Measurements from ENCODE around the gene AGMO. TPM values are rescaled to one million over a fixed set of nuclear protein-coding genes. Genes with fewer than 3 reads are reported as not detected.

AGMO gene
- total and polyA plus RNA-seq, 2 donors from 2014 or later = 1.4 to 4.5 TPM

DNA sequence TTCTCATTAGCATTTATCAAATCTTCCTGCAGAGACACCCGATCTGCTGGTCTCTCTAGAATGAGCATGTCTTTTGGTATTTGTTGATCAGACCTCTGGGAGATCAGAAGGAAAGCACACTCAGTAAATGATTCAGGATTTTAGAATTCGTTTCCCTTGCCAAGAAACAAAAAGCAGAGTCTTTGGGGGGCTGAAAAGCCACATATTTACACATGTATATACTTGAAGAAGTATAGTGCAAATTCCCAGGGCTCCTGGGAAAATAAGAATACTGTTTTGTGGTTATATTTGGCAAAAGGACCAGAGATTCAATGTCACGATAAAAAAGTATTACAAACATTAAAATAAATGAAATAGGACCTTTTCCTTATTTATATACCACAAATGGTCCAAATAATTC lies 100.2 kb downstream of the AGMO start:
- Histone ChIP-seq H3K27ac (ENCODE audit: low read depth in 2 of 2, low read length in 2 of 2) (no peak overlapping the region), H3K9ac (ENCODE audit: low read length in 3 of 3) (no peak overlapping the region), H3K4me1 (ENCODE audit: control insufficient read depth in 2 of 3, insufficient read depth in 2 of 3, low read depth in 1 of 3, low read length in 3 of 3) (no peaks in the 10 kb centered on the region), H3K4me3 (ENCODE audit: low read length in 3 of 3) (no peak overlapping the region), H3K36me3 (ENCODE audit: control insufficient read depth in 2 of 3, insufficient read depth in 3 of 3, low read length in 3 of 3) (no peaks in the 10 kb centered on the region), H3K9me3 (ENCODE audit: control insufficient read depth in 2 of 3, insufficient read depth in 1 of 3, low read length in 3 of 3) (no peaks in the 10 kb centered on the region), H3K27me3 (ENCODE audit: control insufficient read depth, insufficient read depth, low read length) (no peaks in the 10 kb centered on the region)
- DNase-seq (no peak), FAIRE-seq (no peak)
- TF ChIP-seq, protein P1, sequence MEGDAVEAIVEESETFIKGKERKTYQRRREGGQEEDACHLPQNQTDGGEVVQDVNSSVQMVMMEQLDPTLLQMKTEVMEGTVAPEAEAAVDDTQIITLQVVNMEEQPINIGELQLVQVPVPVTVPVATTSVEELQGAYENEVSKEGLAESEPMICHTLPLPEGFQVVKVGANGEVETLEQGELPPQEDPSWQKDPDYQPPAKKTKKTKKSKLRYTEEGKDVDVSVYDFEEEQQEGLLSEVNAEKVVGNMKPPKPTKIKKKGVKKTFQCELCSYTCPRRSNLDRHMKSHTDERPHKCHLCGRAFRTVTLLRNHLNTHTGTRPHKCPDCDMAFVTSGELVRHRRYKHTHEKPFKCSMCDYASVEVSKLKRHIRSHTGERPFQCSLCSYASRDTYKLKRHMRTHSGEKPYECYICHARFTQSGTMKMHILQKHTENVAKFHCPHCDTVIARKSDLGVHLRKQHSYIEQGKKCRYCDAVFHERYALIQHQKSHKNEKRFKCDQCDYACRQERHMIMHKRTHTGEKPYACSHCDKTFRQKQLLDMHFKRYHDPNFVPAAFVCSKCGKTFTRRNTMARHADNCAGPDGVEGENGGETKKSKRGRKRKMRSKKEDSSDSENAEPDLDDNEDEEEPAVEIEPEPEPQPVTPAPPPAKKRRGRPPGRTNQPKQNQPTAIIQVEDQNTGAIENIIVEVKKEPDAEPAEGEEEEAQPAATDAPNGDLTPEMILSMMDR (IDR thresholded peaks at IDR 0.05; ENCODE audit: borderline replicate concordance, extremely low read depth, insufficient read depth) = no peak
- intact Hi-C loops (cut with DNase I) = no loop called here

DNA sequence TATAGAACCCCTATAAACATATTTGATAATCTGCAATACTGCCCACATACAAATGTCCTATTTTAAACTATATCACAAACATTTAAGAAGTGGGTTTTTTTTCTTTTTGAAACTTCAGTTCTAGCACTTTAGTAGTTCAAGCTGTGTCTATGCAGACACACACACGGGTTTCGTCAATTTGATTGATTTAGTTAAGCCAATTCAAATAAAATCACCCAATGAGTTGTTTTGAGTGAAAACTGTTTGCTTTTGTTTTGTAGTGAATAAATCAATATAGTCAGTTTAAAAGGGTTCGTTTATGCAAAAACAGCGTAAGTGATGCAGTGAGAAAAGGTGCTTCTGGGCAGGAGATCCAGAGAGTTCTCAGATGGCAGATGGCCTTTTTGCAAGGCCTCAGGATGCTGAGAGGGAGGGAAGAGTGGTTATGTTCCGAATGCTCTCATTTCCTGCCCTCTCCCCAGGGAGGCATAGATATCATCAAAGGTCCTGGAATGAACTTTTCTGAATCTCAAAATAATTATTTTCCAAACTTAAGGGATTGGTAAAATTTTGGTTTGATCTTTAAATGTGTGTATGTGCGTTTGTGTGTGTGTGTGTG lies 102.7 kb downstream of the AGMO start:
- Histone ChIP-seq H3K36me3 (ENCODE audit: control insufficient read depth in 2 of 3, insufficient read depth in 3 of 3, low read length in 3 of 3) (no peaks in the 10 kb centered on the region), H3K9ac (ENCODE audit: low read length in 3 of 3) (no peak overlapping the region), H3K4me1 (ENCODE audit: control insufficient read depth in 2 of 3, insufficient read depth in 2 of 3, low read depth in 1 of 3, low read length in 3 of 3) (no peaks in the 10 kb centered on the region), H3K9me3 (ENCODE audit: control insufficient read depth in 2 of 3, insufficient read depth in 1 of 3, low read length in 3 of 3) (no peaks in the 10 kb centered on the region), H3K27ac (ENCODE audit: low read depth in 2 of 2, low read length in 2 of 2) (no peak overlapping the region), H3K4me3 (ENCODE audit: low read length in 3 of 3) (no peak overlapping the region), H3K27me3 (ENCODE audit: control insufficient read depth, insufficient read depth, low read length) (no peaks in the 10 kb centered on the region)
- TF ChIP-seq, protein P1 (IDR thresholded peaks at IDR 0.05; ENCODE audit: borderline replicate concordance, extremely low read depth, insufficient read depth) = no peak
- FAIRE-seq (no peak), DNase-seq (no peak)
- intact Hi-C loops (cut with DNase I) = no loop called here

DNA sequence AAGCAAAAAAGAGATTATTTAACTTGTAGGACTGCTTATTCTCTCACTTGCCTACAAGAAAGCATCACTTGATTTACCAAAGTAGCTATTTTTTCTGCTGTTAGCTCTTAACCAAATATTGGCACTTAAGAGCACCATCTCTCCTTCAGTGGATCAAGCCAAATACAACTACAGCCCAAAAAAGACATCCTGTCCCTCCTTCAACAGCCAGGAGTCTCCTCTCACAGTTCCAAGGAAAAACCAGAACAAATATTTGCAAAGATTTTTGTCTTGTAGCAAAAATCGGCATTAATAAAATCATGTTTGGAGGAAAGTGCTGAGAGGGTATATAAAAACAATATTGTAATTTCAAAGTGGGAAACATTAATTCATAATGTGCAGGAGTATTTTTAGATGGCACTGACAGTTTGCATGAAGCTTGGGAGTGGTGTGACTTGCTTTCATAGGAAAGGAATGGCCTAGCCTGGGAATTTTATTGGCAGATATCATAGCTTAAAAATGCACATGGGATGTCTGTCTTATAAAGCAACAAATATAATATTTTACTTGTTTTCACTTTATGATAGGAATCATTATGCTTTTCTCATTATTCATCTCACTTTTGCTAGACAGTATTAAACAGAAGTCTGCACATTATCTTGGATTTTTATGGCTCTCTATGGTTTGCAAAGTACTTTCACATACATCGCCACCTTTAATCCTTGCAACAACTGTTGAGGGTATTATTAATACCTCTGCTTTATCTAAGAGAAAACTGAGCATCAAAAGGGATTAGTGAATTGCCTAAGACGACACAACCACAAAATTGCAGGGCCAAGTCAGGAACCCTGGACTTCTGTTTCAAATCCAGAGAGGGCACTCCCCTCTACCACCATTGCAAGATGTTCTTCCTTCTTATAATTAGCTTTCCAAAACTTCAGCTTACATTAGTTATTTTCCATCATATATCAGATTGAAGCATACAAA lies 103.5 kb downstream of the AGMO start:
- intact Hi-C loops (cut with DNase I) = no loop called here
- H3K9me3 ChIP-seq (ENCODE audit: control insufficient read depth in 2 of 3, insufficient read depth in 1 of 3, low read length in 3 of 3) = no peaks in the 10 kb centered on the region
- TF ChIP-seq, protein P1 (IDR thresholded peaks at IDR 0.05; ENCODE audit: borderline replicate concordance, extremely low read depth, insufficient read depth) = no peak
- no peak for DNase-seq
- no peaks in the 10 kb centered on the region for H3K4me1 ChIP-seq (ENCODE audit: control insufficient read depth in 2 of 3, insufficient read depth in 2 of 3, low read depth in 1 of 3, low read length in 3 of 3)
- no peaks in the 10 kb centered on the region for H3K36me3 ChIP-seq (ENCODE audit: control insufficient read depth in 2 of 3, insufficient read depth in 3 of 3, low read length in 3 of 3)
- no peak for FAIRE-seq
- no peak overlapping the region for H3K9ac ChIP-seq (ENCODE audit: low read length in 3 of 3)
- H3K4me3 ChIP-seq (ENCODE audit: low read length in 3 of 3) = no peak overlapping the region
- no peaks in the 10 kb centered on the region for H3K27me3 ChIP-seq (ENCODE audit: control insufficient read depth, insufficient read depth, low read length)
- no peak overlapping the region for H3K27ac ChIP-seq (ENCODE audit: low read depth in 2 of 2, low read length in 2 of 2)

Measured in kidney (tissue), 14 donors.